SK-N-MC (cell line): ENCODE data around the gene MLH1.

Source experiments
- EZH2 ChIP-seq: fragments of 200-600 bp; sonication (generic); IDR thresholded peaks from one replicate; pipeline ENCODE4 v1.6.1; 2017; ENCODE audit warnings: antibody characterized with exemption
- FOXP2 ChIP-seq: optimal IDR thresholded peaks from 2 replicates; pipeline ENCODE3; 2011; ENCODE audit warnings: mild to moderate bottlenecking, moderate library complexity; ENCODE audit not compliant: insufficient read depth; ENCODE audit errors: extremely low read length, control extremely low read depth
- POLR2AphosphoS5 ChIP-seq: IDR thresholded peaks from 2 replicates; pipeline ENCODE4 v1.6.1; 2012; ENCODE audit warnings: mild to moderate bottlenecking, low read depth, low read length, borderline replicate concordance

DNA sequence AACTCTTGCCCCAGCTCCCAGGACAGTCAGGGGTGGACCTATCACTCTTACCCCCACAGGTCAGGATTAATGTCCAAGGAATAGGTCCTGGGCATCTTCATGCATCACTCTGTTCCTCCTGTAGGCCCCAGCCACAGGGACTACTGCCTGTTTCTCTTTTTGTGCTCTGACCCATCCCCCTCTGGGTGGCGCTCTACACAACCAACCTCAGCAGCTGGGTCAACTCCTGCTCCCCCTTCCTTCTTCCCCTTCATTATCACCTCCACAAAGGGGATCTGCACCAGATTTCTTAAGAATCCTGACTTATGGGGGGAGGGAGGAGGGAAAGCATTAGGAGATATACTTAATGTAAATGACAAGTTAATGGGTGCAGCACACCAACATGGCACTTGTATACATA, 36.3 kb upstream of the MLH1 start:
- TF ChIP-seq FOXP2 (no peak), EZH2 (no peak), POLR2AphosphoS5 (no peak)
